Endothelial cell of umbilical vein (primary cell): Measurements from ENCODE around the gene SH3PXD2A. TPM values are rescaled to one million over a fixed set of nuclear protein-coding genes. Genes with fewer than 3 reads are reported as not detected.
A peak's percentile ranks its signal among the peaks of the same experiment; 100 is the strongest.

Source experiments
- BruUV-seq: library from RNA; stranded (reverse); fragments of 400-500 nt; replicated peaks from 2 replicates; lab custom pipeline; 2021; lab: Mats Ljungman, UMichigan
- CTCF ChIA-PET: fragments of 300-600, 350-600 bp; sonication (Branson Sonifier 250); formaldehyde crosslinking; loops from one replicate; lab custom pipeline; 2021; ENCODE audit warnings: antibody characterized with exemption, inconsistent platforms; lab: Charles Lee
- POLR2A ChIA-PET: fragments of 300-600, 350-600 bp; sonication (Branson Sonifier 250); formaldehyde crosslinking; loops from one replicate; lab custom pipeline; 2021; ENCODE audit warnings: antibody characterized with exemption, inconsistent platforms; lab: Charles Lee
- DNase-seq: peaks from one replicate; pipeline ENCODE4 v3.0.0-alpha.2; 2011; ENCODE audit warnings: low read depth, low spot score
- FAIRE-seq: peaks from 2 replicates; lab custom pipeline; 2011; peaks lifted over from hg19 to GRCh38; lab: Jason Lieb, UNC
- H2AFZ ChIP-seq: 2 replicates; pipeline ENCODE4 v1.6.0; 2012; ENCODE audit warnings: low read depth, low read length, control low read depth, inconsistent platforms
- H3K27ac ChIP-seq: 2 replicates; pipeline ENCODE4 v1.5.1; 2011; ENCODE audit warnings: low read depth, mild to moderate bottlenecking, control low read depth, low read length, moderate library complexity; ENCODE audit not compliant: insufficient read depth
- H3K27me3 ChIP-seq, 2 experiments: 2 replicates each; pipeline versions ENCODE4 v1.6.0 to v1.6.1; 2011; ENCODE audit warnings: low read length in 2 of 2, mixed read lengths in 1 of 2; ENCODE audit not compliant: control insufficient read depth in 2 of 2, insufficient read depth in 2 of 2
- H3K36me3 ChIP-seq, 2 experiments: 2 replicates in 1 of 2; 3 replicates in 1 of 2; pipeline ENCODE4 v1.5.1; 2011; ENCODE audit warnings: low read length in 2 of 2, mild to moderate bottlenecking in 1 of 2, moderate library complexity in 1 of 2; ENCODE audit not compliant: control insufficient read depth in 2 of 2, insufficient read depth in 2 of 2; ENCODE audit errors: extremely low read depth in 1 of 2
- H3K4me1 ChIP-seq: 3 replicates; pipeline ENCODE4 v1.5.1; 2011; ENCODE audit warnings: mild to moderate bottlenecking, low read length; ENCODE audit not compliant: control insufficient read depth, insufficient read depth; ENCODE audit errors: extremely low read depth
- H3K4me2 ChIP-seq: 2 replicates; pipeline ENCODE4 v1.6.1; 2011; ENCODE audit warnings: low read length, control low read depth, mixed read lengths; ENCODE audit not compliant: insufficient read depth
- H3K4me3 ChIP-seq, 3 experiments: fragments of 200-600 bp in 1 of 3; sonication (generic), shearing (Covaris generic) in 1 of 3; replicated peaks in 1 of 3; 2 replicates each; pipeline ENCODE4 v1.5.1; 2011 to 2016; ENCODE audit warnings: control low read depth in 3 of 3, low read length in 3 of 3, mild to moderate bottlenecking in 2 of 3, inconsistent platforms in 1 of 3, low read depth in 1 of 3, moderate library complexity in 1 of 3; ENCODE audit not compliant: insufficient read depth in 1 of 3
- H3K79me2 ChIP-seq: 2 replicates; pipeline ENCODE4 v1.6.0; 2012; ENCODE audit warnings: low read length, inconsistent platforms; ENCODE audit not compliant: control insufficient read depth, insufficient read depth
- H3K9ac ChIP-seq: replicated peaks from 2 replicates; pipeline ENCODE3; 2011; ENCODE audit warnings: low read length, control low read depth; ENCODE audit not compliant: insufficient read depth; ENCODE audit errors: extremely low read depth
- H3K9me1 ChIP-seq: replicated peaks from 3 replicates; pipeline ENCODE4 v1.6.0; 2011; ENCODE audit warnings: mild to moderate bottlenecking, low read length; ENCODE audit not compliant: control insufficient read depth, insufficient read depth; ENCODE audit errors: extremely low read depth
- H3K9me3 ChIP-seq: replicated peaks from 2 replicates; pipeline ENCODE4 v1.5.1; 2012; ENCODE audit warnings: low read length, inconsistent platforms; ENCODE audit not compliant: control insufficient read depth, insufficient read depth
- H4K20me1 ChIP-seq: replicated peaks from 2 replicates; pipeline ENCODE3; 2011; ENCODE audit warnings: mild to moderate bottlenecking, low read length; ENCODE audit not compliant: control insufficient read depth, insufficient read depth; ENCODE audit errors: extremely low read depth
- FOS ChIP-seq: IDR thresholded peaks from 2 replicates; pipeline ENCODE4 v1.6.1; 2011; ENCODE audit warnings: mild to moderate bottlenecking, low read length, moderate library complexity, borderline replicate concordance; ENCODE audit not compliant: insufficient read depth
- GATA2 ChIP-seq: IDR thresholded peaks from 2 replicates; pipeline ENCODE4 v1.7.0; 2011; ENCODE audit warnings: low read depth, mild to moderate bottlenecking, moderate library complexity, mixed read lengths, low read length; ENCODE audit not compliant: insufficient read length, insufficient read depth
- JUN ChIP-seq: IDR thresholded peaks from 2 replicates; pipeline ENCODE4 v1.6.1; 2011; ENCODE audit warnings: borderline replicate concordance, low read depth; ENCODE audit not compliant: insufficient read length, insufficient read depth
- MYC ChIP-seq: IDR thresholded peaks from one replicate; pipeline ENCODE4 v1.6.1; 2011; ENCODE audit warnings: mild to moderate bottlenecking, low read depth, low read length
- POLR2A ChIP-seq: IDR thresholded peaks from 2 replicates; pipeline ENCODE4 v1.6.1; 2012; ENCODE audit warnings: low read depth, mild to moderate bottlenecking, control low read depth, low read length
- POLR2AphosphoS5 ChIP-seq: IDR thresholded peaks from 2 replicates; pipeline ENCODE4 v1.6.1; 2012; ENCODE audit warnings: low read depth, mild to moderate bottlenecking, control low read depth, low read length, moderate library complexity; ENCODE audit not compliant: insufficient read depth
- dilution Hi-C: fragments of 300-500 bp; cut with MboI; formaldehyde crosslinking; loops from one replicate; pipeline ENCODE4 v1.15.0; 2019; ENCODE audit warnings: low sequenced_read_pairs; ENCODE audit not compliant: extremely low pct_ligation_motif_present
- intact Hi-C: fragments of 100-400 bp; cut with micrococcal nuclease; formaldehyde crosslinking; loops from one replicate; pipeline ENCODE4 v1.10.0; 2022
- polyA plus RNA-seq, 4 experiments: library from polyadenylated mRNA; depleted of rRNA in 3 of 4; stranded (reverse) in 3 of 4; unstranded in 1 of 4; fragments of >200 nt; gene quantifications; 2 replicates each; pipeline versions ENCODE4 v1.2.1 to v1.2.3, GENCODE V29; 2011 to 2012; ENCODE audit warnings: missing spikeins in 1 of 4
- total RNA-seq: library from RNA; stranded (reverse); gene quantifications from 2 replicates; pipeline ENCODE4 v1.2.3, GENCODE V29; 2021
- TF ChIP-seq, protein P1 (sequence below), 2 donors: IDR thresholded peaks; 1 replicate in 1 of 2; 2 replicates in 1 of 2; pipeline ENCODE4 v1.5.1; 2011; ENCODE audit warnings: low read length in 2 of 2, mild to moderate bottlenecking in 2 of 2, moderate library complexity in 2 of 2, control low read depth in 1 of 2, inconsistent platforms in 1 of 2, low read depth in 1 of 2; ENCODE audit not compliant: insufficient read depth in 1 of 2; ENCODE audit errors: extremely low read depth in 1 of 2
- TF ChIP-seq, protein P2 (sequence below): IDR thresholded peaks from 2 replicates; pipeline ENCODE4 v1.6.1; 2011; ENCODE audit not compliant: insufficient read depth, insufficient read length

SH3PXD2A gene
- total and polyA plus RNA-seq, 2 donors (not counting 3 experiments of a cell fraction or from before 2014, with no cell fraction given), result 1.4 to 5.1 TPM

- intact Hi-C loops, result loop anchor here (2.0 to 5.0 kb wide), 2 partner anchors 110 to 176 kb away; no protein-coding TSS in a partner anchor
- ChIA-PET POLR2A (no interaction called here), CTCF (interaction anchor here (0.6 to 3.4 kb wide), 36 partner anchors 8 to 196 kb away, joined by 3 to 24 read pairs (median 4); partner anchors contain the start of genes ATP5MK, NEURL1 and PDCD11)
- no TSS peak for BruUV-seq
- FAIRE-seq (peak; percentile 73), DNase-seq (peak; percentile 40)
- Histone ChIP-seq H3K27me3 (no peaks in the 10 kb centered on the region), H2AFZ (no peak overlapping the region), H3K9me1 (no peaks in the 10 kb centered on the region), H3K4me3 (no peak overlapping the region), H3K36me3 (no peaks in the 10 kb centered on the region), H4K20me1 (no peaks in the 10 kb centered on the region), H3K4me1 (peaks cover 4% of the 10 kb centered on the region), H3K9me3 (no peaks in the 10 kb centered on the region), H3K27ac (no peak overlapping the region), H3K79me2 (no peaks in the 10 kb centered on the region), H3K4me2 (no peak overlapping the region), H3K9ac (no peak overlapping the region)
- TF ChIP-seq JUN, result no peak
- TF ChIP-seq GATA2, result no peak
- TF ChIP-seq, protein P1, sequence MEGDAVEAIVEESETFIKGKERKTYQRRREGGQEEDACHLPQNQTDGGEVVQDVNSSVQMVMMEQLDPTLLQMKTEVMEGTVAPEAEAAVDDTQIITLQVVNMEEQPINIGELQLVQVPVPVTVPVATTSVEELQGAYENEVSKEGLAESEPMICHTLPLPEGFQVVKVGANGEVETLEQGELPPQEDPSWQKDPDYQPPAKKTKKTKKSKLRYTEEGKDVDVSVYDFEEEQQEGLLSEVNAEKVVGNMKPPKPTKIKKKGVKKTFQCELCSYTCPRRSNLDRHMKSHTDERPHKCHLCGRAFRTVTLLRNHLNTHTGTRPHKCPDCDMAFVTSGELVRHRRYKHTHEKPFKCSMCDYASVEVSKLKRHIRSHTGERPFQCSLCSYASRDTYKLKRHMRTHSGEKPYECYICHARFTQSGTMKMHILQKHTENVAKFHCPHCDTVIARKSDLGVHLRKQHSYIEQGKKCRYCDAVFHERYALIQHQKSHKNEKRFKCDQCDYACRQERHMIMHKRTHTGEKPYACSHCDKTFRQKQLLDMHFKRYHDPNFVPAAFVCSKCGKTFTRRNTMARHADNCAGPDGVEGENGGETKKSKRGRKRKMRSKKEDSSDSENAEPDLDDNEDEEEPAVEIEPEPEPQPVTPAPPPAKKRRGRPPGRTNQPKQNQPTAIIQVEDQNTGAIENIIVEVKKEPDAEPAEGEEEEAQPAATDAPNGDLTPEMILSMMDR (IDR thresholded peaks at IDR 0.05; ENCODE audit: extremely low read depth in 1 of 2, insufficient read depth in 1 of 2, low read depth in 1 of 2, low read length in 2 of 2), result peak; percentile 73 to 91
- TF ChIP-seq POLR2AphosphoS5, result no peak
- TF ChIP-seq, protein P2, sequence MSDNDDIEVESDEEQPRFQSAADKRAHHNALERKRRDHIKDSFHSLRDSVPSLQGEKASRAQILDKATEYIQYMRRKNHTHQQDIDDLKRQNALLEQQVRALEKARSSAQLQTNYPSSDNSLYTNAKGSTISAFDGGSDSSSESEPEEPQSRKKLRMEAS, result no peak
- TF ChIP-seq POLR2A, result no peak
- no peak for TF ChIP-seq FOS
- TF ChIP-seq MYC, result no peak
- dilution Hi-C loops, result no loop called here
Measured at GRCh38 chr10:103592186-103593021, 263.0 kb downstream of the SH3PXD2A start.
